ENCODE data around the gene COMMD6.
"Not testable (repeated sequence)": the region's sequence is repeated elsewhere in the genome, so short reads cannot be mapped to it uniquely, and the experiment has no call there.

COMMD6 gene

DNA sequence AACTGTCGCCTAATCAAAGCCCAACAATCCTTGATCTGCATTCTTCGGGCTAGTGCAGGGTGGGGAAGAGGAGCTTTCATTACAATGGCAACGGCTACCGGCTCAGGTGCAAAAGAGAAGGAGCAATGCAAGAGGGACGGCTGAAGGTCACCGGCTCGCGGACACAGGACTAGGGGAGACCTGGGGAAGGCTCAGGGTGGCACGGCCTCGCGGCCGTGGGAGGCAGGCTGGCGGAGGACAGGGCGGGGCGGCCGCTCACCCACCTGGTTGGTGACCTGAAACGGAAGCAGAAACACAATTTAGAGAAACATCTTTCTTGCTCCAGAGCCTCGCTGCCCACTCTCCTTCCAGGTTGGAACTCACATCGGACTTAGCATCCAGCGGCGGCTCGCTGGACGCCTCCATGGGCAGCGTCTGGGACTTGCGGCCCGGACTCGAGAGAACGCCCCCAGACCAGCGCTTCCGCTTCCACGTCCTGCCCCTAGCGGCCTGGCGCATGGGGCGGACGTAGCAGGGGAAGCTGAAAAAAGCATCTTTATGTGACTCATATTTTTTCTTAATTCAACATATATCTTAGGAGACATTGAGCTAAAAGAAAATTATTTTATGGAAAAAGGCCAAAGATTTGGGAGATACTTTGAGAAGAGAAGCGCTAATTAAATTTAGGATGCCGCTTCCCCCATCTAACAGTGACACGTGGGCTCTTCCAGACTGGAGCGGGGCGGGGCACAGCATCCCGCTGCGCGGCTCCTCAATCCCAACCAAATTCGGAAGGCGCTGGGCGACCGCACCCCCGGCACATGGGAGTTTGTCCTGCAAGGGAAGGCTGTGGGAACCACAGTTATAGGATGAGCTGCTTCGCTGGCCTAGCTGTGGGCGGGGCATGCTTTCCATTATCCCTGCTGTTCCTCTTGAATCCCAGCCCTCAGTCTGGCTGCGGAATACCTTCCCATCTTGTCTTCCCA is at the start of gene COMMD6:
TSS of gene COMMD6 (minus strand) at position 441 of the 965 bp plus-strand sequence. CDS start at position 405, 36 bp downstream.
- DNase-seq = peak; percentile 90

DNA sequence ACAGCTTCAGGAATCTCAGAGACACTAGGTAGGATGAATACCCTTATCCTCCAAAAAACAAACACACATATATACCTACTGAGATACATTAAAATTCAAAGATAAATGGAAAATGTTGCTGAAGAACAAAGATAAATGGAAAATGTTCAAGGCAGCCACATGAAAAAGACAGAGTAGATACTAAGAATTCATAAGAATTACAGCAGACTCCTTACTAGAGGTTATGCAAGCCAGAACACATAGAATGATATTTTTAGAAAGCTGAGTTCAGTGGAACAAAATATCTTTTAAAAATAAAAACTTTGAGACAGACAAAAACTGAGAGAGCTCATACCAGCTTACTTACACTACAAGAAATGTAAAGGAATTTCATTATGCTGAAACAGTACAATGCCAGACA is 47.5 kb upstream of the COMMD6 start:
- DNase-seq = peak; percentile 22

DNA sequence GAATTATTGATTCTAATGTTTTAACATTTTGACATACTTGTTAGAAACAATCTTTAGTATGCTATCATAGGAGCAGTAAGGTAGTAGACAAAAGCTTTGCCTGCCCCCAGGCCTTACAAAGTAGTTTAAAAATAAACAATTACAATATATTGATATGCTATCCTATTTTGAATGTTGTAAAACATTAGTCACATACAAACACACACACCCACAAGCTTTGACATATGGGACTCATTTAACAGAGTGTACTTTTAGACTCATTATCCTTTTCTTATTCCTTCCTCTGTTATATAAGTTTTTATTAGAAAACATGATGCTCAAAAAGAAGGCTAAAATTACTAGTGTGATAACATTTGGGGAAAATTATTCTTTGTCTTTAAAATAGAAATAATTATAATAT is 45.5 kb upstream of the COMMD6 start:
- no peak for DNase-seq

DNA sequence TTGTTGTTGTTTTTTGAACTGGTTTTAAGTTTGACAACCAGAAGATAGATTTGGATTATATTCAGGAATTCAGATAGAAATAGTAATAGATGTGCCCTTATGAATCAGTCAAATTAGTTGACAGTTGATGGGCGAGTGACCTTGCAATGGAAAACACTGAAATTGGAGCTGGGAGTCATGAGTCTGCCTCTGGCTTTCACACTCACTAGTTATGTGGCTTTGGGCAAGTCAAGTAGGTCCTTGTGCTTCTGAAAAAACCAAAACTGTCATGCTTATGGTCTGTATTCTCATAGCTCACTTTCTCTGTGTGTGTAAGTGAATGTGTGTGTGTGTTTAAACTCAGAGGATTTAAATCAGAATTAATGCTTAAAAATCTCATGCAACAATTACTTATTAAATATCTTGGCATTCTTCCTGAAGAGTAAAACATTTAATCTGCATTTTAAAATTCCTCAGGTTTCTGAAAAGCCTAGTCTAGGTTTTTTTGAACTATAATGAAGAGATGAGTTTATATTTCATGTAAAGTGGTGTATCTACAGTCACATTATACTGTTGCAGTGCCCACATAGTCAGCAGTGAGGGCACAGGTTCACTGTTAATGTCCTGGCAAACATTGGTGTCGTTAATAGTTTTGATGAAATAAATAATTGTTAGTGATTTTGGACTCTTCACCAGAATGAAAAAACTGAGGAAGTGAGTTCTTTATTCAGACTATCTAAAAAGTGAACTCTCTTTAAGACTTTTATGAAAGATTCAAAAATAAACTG is 44.4 kb upstream of the COMMD6 start:
- DNase-seq = no peak

DNA sequence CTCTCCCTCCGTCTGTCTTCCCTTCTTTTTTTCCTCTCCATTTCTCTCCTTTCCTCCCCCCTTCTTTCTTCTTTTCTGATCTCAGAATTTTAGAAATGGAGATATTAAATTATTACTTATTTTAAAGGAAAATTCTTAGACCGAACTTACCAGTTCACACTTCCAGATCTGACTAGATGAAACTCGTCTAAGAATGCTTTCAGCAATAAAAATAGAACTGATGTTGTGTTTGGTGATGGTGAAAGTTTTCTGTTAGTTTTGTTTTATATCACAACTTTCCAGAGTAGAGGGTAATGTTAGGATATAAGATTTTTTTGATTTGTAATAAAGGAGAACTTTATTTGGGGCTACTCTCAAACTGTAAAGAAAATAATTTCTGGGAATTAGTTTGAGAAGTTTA is 41.9 kb upstream of the COMMD6 start:
- DNase-seq = no peak

DNA sequence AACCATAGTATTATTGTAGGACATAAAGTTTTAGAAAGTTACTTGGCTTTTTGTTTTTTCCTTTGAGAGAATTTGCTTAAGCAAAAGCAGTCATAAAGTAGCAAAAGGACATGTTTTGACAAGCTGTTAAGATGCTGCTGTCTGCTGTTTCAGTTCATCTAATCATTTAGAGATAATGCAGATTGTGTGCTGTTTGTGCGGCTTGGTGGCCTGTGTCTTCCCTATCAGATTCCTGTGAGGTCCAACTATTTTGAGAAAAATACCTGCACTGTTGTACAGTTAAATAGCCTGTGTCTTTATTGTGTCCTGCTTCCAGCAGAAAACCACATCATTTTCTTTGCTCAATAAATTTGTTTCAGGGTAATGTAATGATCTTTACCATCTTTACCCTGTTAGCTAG is 31.9 kb upstream of the COMMD6 start:
- no peak for DNase-seq

GRCh38 chr13:75566658-75567057 is 29.0 kb upstream of the COMMD6 start:
- DNase-seq = peak; percentile 29

GRCh38 chr13:75558145-75558840 is 20.7 kb upstream of the COMMD6 start:
- no peak for DNase-seq

GRCh38 chr13:75556961-75557360 is 19.3 kb upstream of the COMMD6 start:
- DNase-seq = no peak

DNA sequence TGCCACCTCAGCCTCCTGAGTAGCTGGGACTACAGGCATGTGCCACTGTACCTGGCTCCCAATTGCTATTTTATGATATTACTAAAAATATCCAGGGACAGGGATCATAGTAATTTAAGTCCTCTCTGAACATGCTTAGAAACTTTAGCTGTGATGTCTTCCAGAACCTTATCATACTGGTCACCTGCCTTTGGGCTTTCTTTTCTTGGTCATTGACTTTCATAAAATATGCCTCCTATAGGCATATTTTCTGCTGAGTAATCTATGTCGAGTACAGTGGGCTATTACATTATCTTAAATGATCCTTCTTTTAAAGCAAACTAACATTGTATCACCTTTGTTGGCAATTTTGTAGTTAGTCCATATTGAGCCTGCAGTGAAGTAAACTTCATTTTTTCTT is 18.2 kb upstream of the COMMD6 start:
- DNase-seq = peak; percentile 51

DNA sequence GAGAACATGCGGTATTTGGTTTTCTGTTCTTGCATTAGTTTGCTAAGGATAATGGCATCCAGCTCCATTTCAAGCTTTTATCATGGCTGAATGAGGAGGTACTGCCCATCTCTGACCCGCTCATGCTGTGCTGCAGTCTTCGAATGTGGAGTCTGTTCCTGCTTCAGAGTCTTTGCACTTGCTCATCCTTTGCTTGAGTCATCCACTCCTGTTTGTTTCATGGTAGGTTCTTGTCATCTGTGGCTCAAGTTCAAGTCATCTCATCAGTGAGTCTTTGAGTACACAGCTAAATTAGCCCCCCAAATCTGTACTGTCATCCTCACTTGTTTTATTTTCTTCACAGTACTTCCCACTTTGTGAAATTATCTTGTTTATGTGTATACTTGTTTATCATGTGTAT is 17.3 kb upstream of the COMMD6 start:
- DNase-seq = no peak

- no peak for DNase-seq
Observed at GRCh38 chr13:75554464-75554863, 16.8 kb upstream of the COMMD6 start.

DNA sequence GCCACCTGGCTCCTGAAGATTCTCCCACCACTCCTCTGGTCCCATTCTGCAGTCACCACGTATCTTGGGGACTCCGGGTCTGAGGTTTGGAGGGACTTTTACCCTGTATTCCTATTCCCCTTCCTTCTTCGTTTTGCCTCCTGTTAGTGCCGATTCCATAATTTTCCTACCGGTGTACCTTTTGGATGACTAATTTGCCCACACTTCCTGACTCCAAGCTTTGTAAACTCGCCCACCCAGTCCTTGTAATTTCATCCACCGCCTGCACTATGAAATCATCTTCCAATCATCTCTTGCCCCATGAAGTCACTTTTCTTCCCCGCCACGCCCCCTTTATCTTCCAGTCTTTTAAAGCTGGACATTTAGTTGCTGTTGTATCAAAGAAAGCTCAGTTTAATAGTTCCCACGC is 12.5 kb upstream of the COMMD6 start:
- DNase-seq = peak; percentile 79

DNA sequence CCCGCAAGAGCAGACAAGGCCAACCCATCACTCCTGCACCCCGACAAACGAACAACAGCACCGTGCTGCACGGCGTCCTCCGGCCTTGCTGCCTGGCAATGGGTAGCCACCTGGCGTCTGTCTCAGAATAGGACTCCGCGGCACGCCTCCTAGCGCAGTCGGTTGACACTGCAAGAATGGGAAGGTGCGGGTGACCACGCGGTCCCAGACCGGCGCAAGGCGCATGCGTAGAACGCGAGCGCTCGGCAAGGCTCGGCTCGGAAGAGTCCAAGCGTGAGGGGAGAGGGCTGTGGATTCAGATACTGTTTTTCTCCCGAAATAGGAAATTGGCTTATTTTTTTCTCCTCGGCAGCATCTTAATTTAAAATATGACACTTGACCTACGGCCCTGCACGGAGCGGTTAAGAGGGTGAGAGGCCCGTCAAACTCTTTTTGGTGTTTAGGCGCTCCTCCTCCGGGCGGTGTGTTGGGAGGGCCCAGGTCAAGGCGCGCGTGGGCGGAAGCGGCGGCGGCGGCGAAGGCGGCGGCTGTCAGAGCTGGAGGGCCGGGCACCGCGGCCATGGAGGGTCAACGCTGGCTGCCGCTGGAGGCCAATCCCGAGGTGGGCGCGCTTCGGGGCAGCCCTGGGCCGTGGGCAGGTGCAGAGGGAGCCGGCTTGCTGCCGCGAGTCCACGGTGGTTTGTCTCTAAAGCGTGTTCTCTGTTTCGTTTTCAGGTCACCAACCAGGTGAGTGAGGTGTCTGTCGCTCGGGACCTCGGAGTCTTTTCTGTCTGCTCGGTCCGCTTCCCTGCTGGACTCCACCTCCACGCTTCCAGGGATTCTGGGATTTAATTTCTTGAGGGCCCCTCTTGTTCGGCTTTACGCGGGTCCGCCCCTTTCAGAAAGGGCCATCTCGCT is 11.9 kb upstream of the COMMD6 start, which contains the start of gene UCHL3:
TSS of gene UCHL3 (plus strand) at position 530 of the 897 bp plus-strand sequence. CDS start at position 560, 30 bp downstream.
- peak; percentile 98 for DNase-seq

DNA sequence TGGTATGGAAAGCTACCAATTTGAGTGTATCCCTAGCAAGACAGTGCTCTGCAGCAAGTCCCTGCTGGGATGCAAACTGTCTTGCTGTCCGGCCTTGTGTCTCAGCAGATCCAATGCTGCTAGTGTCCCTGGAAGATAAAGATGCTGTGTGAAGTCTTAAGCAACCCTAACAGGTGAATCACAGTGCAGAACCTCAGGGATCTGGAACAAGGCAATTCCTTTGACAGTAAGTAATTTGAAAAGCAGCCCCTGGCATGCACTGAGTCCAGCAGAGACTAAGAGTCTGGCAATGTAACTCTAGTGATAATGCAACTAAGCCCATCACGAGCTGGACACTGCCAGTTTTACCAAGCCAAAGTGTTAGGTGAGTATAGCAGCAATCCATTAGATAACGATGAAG is 10.3 kb upstream of the COMMD6 start:
- no peak for DNase-seq

DNA sequence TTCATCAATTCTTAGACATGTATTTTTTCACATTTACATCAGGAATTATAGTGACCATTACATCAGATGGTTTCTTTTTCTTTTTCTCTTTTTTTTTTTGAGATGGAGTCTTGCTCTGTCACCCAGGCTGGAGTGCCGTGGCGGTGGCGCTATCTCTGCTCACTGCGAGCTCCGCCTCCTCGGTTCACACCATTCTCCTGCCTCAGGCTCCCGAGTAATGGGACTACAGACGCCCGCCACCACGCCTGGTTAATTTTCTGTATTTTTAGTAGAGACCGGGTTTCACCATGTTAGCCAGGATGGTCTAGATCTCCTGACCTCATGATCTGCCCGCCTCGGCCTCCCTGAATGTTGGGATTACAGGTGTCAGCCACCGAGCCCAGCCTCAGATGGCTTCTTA is 7.7 kb upstream of the COMMD6 start:
- not testable (repeated sequence) for DNase-seq

DNA sequence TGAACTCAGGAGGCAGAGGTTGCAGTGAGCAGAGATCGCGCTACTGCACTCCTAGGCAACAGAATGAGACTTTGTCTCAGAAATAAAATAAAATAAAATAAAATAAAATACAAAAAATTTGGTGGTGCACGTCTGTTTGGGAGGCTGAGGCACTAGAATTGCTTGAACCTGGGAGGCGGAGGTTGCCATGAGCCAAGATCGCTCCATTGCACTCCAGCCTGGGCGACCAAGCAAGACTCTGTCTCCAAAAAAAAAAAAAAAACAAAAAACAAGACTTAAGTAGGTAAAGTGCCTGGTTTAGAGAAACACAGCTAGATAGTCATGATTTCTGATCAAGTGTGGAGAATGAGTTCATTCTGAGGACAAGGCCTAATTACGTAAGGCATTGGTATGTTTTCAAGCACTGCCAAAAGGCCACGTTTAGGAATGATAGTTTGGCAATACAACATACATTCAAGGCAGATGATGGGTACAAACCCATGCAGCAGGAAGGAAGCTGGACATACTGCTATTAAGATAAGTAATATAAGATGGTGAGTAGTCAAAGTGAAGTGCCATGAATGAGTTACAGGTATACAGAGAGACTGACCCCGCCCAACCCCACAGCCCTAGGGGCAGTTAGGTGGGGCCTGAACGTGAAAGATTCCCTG is 7.2 kb upstream of the COMMD6 start:
- DNase-seq = no peak

GRCh38 chr13:75541961-75542360 is 4.3 kb upstream of the COMMD6 start:
- DNase-seq = no peak

GRCh38 chr13:75541287-75541686 is 3.6 kb upstream of the COMMD6 start:
- peak; percentile 91 for DNase-seq

DNA sequence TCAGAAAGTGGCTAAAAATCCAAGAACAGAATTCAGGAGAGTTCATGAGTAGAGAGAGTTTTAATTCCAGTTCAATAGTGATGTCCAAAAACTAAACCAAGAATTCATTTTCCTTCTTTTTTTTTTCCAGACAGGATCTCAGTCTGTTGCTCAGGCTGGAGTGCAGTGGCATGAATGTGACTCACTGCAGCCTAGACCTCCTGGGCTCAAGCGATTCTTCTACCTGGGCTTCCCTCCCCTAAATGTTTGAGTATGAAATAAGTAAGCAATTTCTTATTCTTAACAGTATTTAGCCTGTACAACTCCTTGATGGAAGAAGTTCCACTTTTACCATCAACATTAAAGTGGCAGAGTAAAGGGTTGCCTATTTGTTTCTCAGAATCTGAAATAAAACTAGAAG is 3.8 kb downstream of the COMMD6 start:
- DNase-seq = no peak

GRCh38 chr13:75530549-75530961 is 7.1 kb downstream of the COMMD6 start:
- peak; percentile 25 for DNase-seq
